A549 (cell line): Measurements from ENCODE around the gene ANXA3.

ENCODE experiments used
- RAD21 ChIP-seq, 2 experiments: fragments of >200 bp in 1 of 2; sonication (Bioruptor Twin) in 1 of 2; formaldehyde crosslinking in 1 of 2; IDR thresholded peaks in 1 of 2; conservative IDR thresholded peaks in 1 of 2; 2 replicates in 1 of 2; 3 replicates in 1 of 2; pipeline ENCODE4 v1.6.1; 2012 to 2018; ENCODE audit warnings: inconsistent platforms in 1 of 2
- TF ChIP-seq, protein P1 (sequence below): fragments of >200 bp; sonication (Bioruptor Twin); formaldehyde crosslinking; IDR thresholded peaks from 3 replicates; pipeline ENCODE4 v1.5.1; 2016
- TF ChIP-seq, protein P2 (sequence below): fragments of 450-650 bp; IDR thresholded peaks from 2 replicates; pipeline ENCODE4 v1.6.1; 2014; ENCODE audit warnings: antibody characterized with exemption

DNA sequence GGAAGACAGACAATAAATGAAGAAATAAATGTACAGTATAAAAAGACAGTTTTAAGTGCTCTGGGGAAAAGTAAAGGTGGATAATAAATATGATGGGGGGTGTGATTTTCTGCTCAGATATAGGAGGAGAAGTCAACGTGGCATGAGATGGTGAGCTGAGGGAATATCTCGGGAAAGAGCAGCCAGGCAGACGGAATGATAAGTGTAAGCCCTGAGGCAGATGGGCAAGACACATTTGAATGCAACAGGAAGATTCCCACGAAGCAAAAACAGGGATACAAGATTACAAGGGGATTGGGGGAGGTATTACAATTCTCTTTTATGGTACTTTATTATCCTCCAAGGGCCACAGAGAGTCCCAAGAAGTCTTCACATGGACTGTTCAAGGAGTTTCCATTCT, 11.1 kb downstream of the ANXA3 start:
- no peak for TF ChIP-seq RAD21 (conservative IDR thresholded peaks at IDR 0.05 in 1 of 2, IDR thresholded peaks at IDR 0.05 in 1 of 2)
- TF ChIP-seq, protein P1, sequence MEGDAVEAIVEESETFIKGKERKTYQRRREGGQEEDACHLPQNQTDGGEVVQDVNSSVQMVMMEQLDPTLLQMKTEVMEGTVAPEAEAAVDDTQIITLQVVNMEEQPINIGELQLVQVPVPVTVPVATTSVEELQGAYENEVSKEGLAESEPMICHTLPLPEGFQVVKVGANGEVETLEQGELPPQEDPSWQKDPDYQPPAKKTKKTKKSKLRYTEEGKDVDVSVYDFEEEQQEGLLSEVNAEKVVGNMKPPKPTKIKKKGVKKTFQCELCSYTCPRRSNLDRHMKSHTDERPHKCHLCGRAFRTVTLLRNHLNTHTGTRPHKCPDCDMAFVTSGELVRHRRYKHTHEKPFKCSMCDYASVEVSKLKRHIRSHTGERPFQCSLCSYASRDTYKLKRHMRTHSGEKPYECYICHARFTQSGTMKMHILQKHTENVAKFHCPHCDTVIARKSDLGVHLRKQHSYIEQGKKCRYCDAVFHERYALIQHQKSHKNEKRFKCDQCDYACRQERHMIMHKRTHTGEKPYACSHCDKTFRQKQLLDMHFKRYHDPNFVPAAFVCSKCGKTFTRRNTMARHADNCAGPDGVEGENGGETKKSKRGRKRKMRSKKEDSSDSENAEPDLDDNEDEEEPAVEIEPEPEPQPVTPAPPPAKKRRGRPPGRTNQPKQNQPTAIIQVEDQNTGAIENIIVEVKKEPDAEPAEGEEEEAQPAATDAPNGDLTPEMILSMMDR = no peak
- TF ChIP-seq, protein P2, sequence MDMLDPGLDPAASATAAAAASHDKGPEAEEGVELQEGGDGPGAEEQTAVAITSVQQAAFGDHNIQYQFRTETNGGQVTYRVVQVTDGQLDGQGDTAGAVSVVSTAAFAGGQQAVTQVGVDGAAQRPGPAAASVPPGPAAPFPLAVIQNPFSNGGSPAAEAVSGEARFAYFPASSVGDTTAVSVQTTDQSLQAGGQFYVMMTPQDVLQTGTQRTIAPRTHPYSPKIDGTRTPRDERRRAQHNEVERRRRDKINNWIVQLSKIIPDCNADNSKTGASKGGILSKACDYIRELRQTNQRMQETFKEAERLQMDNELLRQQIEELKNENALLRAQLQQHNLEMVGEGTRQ = no peak
